ENCODE results near the gene TSHR. TPM values are rescaled to one million over a fixed set of nuclear protein-coding genes. Genes with fewer than 3 reads are reported as not detected.
"Not testable (repeated sequence)": the region's sequence is repeated elsewhere in the genome, so short reads cannot be mapped to it uniquely, and the experiment has no call there.

Gene TSHR
- total RNA-seq, 1 donor, result not detected

DNA sequence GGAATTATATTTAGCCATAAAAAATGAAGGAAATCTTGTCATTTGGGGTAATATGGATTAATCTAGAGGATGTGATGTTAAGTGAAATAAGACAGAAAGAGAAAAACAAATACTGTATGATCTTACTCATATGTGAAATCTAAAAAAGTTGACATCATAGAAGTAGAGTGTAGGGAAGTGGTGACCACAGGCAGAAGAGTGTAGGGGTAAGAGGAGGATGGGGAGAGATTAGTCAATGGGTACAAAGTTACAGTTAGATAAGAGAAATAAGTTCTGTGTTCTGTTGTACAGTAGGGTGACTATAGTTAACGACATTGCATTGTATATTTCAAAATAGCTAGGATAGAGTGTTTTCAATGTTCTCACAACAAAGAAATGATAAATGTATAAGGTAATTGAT is 87.0 kb downstream of the TSHR start:
- Histone ChIP-seq H3K27me3 (ENCODE audit: insufficient read depth, low read length) (no peaks in the 10 kb centered on the region), H4K20me1 (ENCODE audit: insufficient read depth, low read length) (no peaks in the 10 kb centered on the region), H3K79me2 (ENCODE audit: insufficient read depth, low read length) (no peaks in the 10 kb centered on the region), H3K4me2 (ENCODE audit: insufficient read depth, low read length) (no peak overlapping the region), H3K36me3 (ENCODE audit: insufficient read depth, low read length) (no peaks in the 10 kb centered on the region), H2AFZ (ENCODE audit: low read length) (no peak overlapping the region), H3K27ac (ENCODE audit: low read depth, low read length) (no peak overlapping the region), H3K4me1 (ENCODE audit: insufficient read depth, low read length) (no peaks in the 10 kb centered on the region), H3K9me3 (ENCODE audit: low read depth, low read length) (no peaks in the 10 kb centered on the region), H3K4me3 (ENCODE audit: insufficient read depth, low read length) (no peak overlapping the region)
- no peak for TF ChIP-seq CTCF (IDR thresholded peaks at IDR 0.05; ENCODE audit: extremely low read depth, low read depth, low read length)
- no peak for DNase-seq (ENCODE audit: insufficient read length, low spot score, missing footprints)

DNA sequence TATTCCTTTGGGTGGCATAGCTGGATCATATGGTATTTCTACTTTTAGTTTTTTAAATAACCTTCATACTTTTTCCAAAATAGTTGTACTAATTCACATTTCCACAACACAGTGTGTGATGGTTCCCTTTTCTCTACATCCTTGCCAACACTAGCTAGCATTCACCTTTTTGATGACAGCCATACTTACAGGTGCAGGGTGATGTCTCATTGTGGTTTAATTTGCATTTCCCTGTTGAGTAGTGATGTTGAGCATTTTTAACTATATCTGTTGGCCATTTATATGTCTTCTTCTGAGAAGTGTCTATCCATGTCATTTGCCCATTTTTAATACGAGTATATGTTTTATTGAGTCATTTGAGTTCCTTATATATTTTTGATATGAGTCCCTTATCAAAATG is 96.1 kb downstream of the TSHR start:
- no peaks in the 10 kb centered on the region for H3K27me3 ChIP-seq (ENCODE audit: insufficient read depth, low read length)
- H3K36me3 ChIP-seq (ENCODE audit: insufficient read depth, low read length), result no peaks in the 10 kb centered on the region
- TF ChIP-seq CTCF (IDR thresholded peaks at IDR 0.05; ENCODE audit: extremely low read depth, low read depth, low read length), result no peak

DNA sequence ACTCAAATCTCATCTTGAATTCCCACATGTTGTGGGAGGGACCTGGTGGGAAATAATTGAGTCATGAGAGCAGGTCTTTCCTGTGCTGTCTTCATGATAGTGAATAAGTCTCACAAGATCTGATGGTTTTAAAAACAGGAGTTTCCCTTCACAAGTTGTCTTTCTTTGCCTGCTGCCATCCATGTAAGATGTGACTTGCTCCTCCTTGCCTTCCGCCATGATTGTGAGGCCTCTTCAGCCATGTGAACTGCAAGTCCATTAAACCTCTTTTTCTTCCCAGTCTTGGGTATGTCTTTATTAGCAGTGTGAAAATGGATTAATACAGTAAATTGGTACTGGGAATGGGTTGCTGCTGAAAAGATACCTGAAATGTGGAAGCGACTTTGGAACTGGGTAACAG is 98.6 kb downstream of the TSHR start:
- not testable (repeated sequence) for H2AFZ ChIP-seq (ENCODE audit: low read length); H3K27ac ChIP-seq (ENCODE audit: low read depth, low read length); H3K4me1 ChIP-seq (ENCODE audit: insufficient read depth, low read length); H3K27me3 ChIP-seq (ENCODE audit: insufficient read depth, low read length); H4K20me1 ChIP-seq (ENCODE audit: insufficient read depth, low read length); H3K9me3 ChIP-seq (ENCODE audit: low read depth, low read length); H3K36me3 ChIP-seq (ENCODE audit: insufficient read depth, low read length); H3K79me2 ChIP-seq (ENCODE audit: insufficient read depth, low read length); H3K4me3 ChIP-seq (ENCODE audit: insufficient read depth, low read length); DNase-seq (ENCODE audit: insufficient read length, low spot score, missing footprints); H3K4me2 ChIP-seq (ENCODE audit: insufficient read depth, low read length)

More for the DNA sequence above, 96.1 kb downstream of the TSHR start:
- Histone ChIP-seq H3K27ac (ENCODE audit: low read depth, low read length) (no peak overlapping the region), H3K4me1 (ENCODE audit: insufficient read depth, low read length) (no peaks in the 10 kb centered on the region), H3K79me2 (ENCODE audit: insufficient read depth, low read length) (no peaks in the 10 kb centered on the region), H3K4me3 (ENCODE audit: insufficient read depth, low read length) (no peak overlapping the region), H3K9me3 (ENCODE audit: low read depth, low read length) (no peaks in the 10 kb centered on the region), H4K20me1 (ENCODE audit: insufficient read depth, low read length) (no peaks in the 10 kb centered on the region), H2AFZ (ENCODE audit: low read length) (no peak overlapping the region), H3K4me2 (ENCODE audit: insufficient read depth, low read length) (no peak overlapping the region)
- no peak for DNase-seq (ENCODE audit: insufficient read length, low spot score, missing footprints)

DNA sequence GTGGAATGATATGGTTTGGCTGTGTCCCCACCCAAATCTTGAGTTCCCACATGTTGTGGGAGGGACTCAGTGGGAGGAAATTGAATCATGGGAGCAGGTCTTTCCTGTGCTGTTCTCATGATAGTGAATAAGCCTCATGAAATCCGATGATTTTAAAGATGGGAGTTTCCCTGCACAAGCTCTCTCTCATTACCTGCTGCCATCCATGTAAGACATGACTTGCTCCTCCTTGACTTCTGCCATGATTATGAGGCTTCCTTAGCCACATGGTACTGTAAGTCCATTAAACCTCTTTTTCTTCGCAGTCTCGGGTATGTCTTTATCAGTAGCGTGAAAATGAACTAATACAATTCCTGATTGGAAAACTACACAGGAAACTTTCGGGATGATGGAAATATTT is 100.5 kb downstream of the TSHR start:
- no peaks in the 10 kb centered on the region for H3K9me3 ChIP-seq (ENCODE audit: low read depth, low read length)
- H3K4me3 ChIP-seq (ENCODE audit: insufficient read depth, low read length), result no peak overlapping the region
- no peak for TF ChIP-seq CTCF (IDR thresholded peaks at IDR 0.05; ENCODE audit: extremely low read depth, low read depth, low read length)
- H4K20me1 ChIP-seq (ENCODE audit: insufficient read depth, low read length), result no peaks in the 10 kb centered on the region
- H2AFZ ChIP-seq (ENCODE audit: low read length), result no peak overlapping the region
- H3K79me2 ChIP-seq (ENCODE audit: insufficient read depth, low read length), result no peaks in the 10 kb centered on the region
- DNase-seq (ENCODE audit: insufficient read length, low spot score, missing footprints), result no peak
- no peaks in the 10 kb centered on the region for H3K27me3 ChIP-seq (ENCODE audit: insufficient read depth, low read length)
- no peaks in the 10 kb centered on the region for H3K4me1 ChIP-seq (ENCODE audit: insufficient read depth, low read length)
- no peak overlapping the region for H3K27ac ChIP-seq (ENCODE audit: low read depth, low read length)
- no peak overlapping the region for H3K4me2 ChIP-seq (ENCODE audit: insufficient read depth, low read length)
- no peaks in the 10 kb centered on the region for H3K36me3 ChIP-seq (ENCODE audit: insufficient read depth, low read length)
